Suprapubic skin (tissue), 4 donors: Measurements from ENCODE around the gene S100A12. TPM values are rescaled to one million over a fixed set of nuclear protein-coding genes. Genes with fewer than 3 reads are reported as not detected.

Source experiments
- DNase-seq, 2 donors: peaks; one replicate each; pipeline ENCODE4 v3.0.0-alpha.2; 2019; ENCODE audit warnings: low spot score in 2 of 2
- H3K27ac ChIP-seq: fragments of 200-600 bp; sonication (generic); one replicate; pipeline ENCODE4 v1.5.1; 2019
- H3K27me3 ChIP-seq: fragments of 200-600 bp; sonication (generic); one replicate; pipeline ENCODE4 v1.5.1; 2019
- H3K36me3 ChIP-seq: fragments of 200-600 bp; sonication (generic); one replicate; pipeline ENCODE4 v1.5.1; 2019
- H3K4me1 ChIP-seq: fragments of 200-600 bp; sonication (generic); one replicate; pipeline ENCODE4 v1.5.1; 2019
- H3K4me3 ChIP-seq: fragments of 200-600 bp; sonication (generic); one replicate; pipeline ENCODE4 v1.5.1; 2019; ENCODE audit warnings: mild to moderate bottlenecking
- H3K9me3 ChIP-seq: fragments of 200-600 bp; sonication (generic); one replicate; pipeline ENCODE4 v1.5.1; 2019
- CTCF ChIP-seq, 2 donors: fragments of 200-600 bp in 1 of 2; fragments of 450-650 bp in 1 of 2; sonication (generic) in 1 of 2; IDR thresholded peaks; one replicate each; pipeline ENCODE4 v1.5.1; 2016 to 2019; ENCODE audit warnings: antibody characterized with exemption in 2 of 2, mild to moderate bottlenecking in 1 of 2, moderate library complexity in 1 of 2
- EP300 ChIP-seq: sonication (generic); formaldehyde crosslinking; IDR thresholded peaks from one replicate; pipeline ENCODE4 v1.6.1; 2017; ENCODE audit warnings: antibody characterized with exemption
- POLR2A ChIP-seq, 2 donors: fragments of 450-650 bp; IDR thresholded peaks; one replicate each; pipeline ENCODE4 v1.6.1; 2017; ENCODE audit warnings: antibody characterized with exemption in 2 of 2, mild to moderate bottlenecking in 2 of 2, moderate library complexity in 2 of 2
- POLR2AphosphoS5 ChIP-seq, 3 donors: sonication (generic); formaldehyde crosslinking; IDR thresholded peaks; one replicate each; pipeline ENCODE4 v1.6.1; 2017; ENCODE audit warnings: antibody characterized with exemption in 3 of 3
- WGBS: methylation state at CpG from one replicate; pipeline ENCODE4 v1.1.5; 2018; 5-methylcytosine and 5-hydroxymethylcytosine counted together
- total RNA-seq, 4 donors: library from RNA; depleted of rRNA; stranded (reverse); fragments of >200 nt; gene quantifications; one replicate each; pipeline ENCODE4 v1.1.0, GENCODE V29; 2016

The S100A12 gene
- total RNA-seq, 4 donors from 2014 or later: not detected

DNA sequence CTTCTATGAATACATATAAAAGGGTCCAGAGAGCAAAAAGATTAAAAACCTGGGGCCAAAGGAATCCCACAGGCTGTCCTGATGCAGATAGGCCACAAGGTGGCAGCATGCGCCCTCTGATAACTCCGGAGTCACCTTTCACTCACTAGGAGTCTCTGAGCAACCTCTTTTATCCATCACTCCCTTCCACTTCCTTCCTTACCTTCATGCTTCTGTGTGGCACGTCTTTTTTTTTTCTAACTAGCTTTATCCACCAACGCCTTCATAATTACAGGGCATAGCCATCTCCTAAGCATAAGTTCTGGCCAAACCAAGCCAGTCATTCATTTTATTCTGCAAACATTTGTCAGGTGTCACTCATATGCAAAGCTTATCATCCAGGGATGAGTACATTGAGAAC, 22.9 kb downstream of the S100A12 start:
- Histone ChIP-seq H3K4me3 (no peak overlapping the region), H3K4me1 (peaks cover 24% of the 10 kb centered on the region), H3K9me3 (no peaks in the 10 kb centered on the region), H3K36me3 (no peaks in the 10 kb centered on the region), H3K27ac (no peak overlapping the region), H3K27me3 (peaks cover 18% of the 10 kb centered on the region)
- DNase-seq: peak; percentile 74 to 81
- 0% methylated on average over 4 of the region's 4 CpGs for WGBS
- TF ChIP-seq POLR2AphosphoS5 (IDR thresholded peaks at IDR 0.05) (no peak), CTCF (IDR thresholded peaks at IDR 0.05) (peak; percentile 88 to 95)

DNA sequence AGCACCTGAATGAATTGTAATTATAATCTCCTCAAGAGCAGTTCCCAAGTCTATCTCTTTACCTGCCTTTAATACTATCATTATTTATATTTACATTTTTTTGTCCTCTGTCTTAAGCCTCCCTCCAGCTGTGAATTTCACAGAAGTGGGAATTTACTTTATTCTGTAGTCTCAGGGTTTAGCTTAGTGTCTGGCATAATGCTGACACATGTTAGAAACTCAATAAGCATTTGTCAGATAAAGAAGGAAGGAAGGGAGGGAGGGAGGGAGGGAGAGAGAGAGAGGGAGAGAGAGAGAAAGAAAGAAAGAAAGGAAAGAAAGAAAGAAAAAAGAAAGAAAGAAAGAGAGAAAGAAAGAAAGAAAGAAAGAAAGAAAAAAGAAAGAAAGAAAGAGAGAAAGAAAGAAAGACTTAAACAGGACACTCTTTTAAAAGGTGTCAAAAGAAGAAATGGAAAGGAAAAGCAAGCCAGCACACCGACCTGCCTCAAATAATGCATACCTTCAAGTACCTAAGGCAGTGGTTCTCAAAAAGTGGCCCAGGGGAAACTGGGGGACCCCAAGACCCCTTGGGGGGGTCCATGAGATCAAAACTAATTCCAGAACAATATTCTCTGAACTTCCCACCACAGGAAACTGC, 25.0 kb downstream of the S100A12 start:
- Histone ChIP-seq H3K36me3 (no peaks in the 10 kb centered on the region), H3K4me1 (peaks cover 16% of the 10 kb centered on the region), H3K27me3 (peaks cover 22% of the 10 kb centered on the region), H3K9me3 (no peaks in the 10 kb centered on the region), H3K4me3 (no peak overlapping the region), H3K27ac (no peak overlapping the region)
- 42% methylated on average over 1 of the region's 1 CpG for WGBS
- no peak for DNase-seq
- TF ChIP-seq CTCF (IDR thresholded peaks at IDR 0.05): no peak
- no peak for TF ChIP-seq POLR2AphosphoS5 (IDR thresholded peaks at IDR 0.05)
- no peak for TF ChIP-seq EP300
- no peak for TF ChIP-seq POLR2A (IDR thresholded peaks at IDR 0.05)

- H3K4me3 ChIP-seq: no peak overlapping the region
- H3K36me3 ChIP-seq: no peaks in the 10 kb centered on the region
- peaks cover 24% of the 10 kb centered on the region for H3K27me3 ChIP-seq
- H3K9me3 ChIP-seq: no peaks in the 10 kb centered on the region
- peaks cover 16% of the 10 kb centered on the region for H3K4me1 ChIP-seq
- peak in 1 of 2 donors; percentile 76 for DNase-seq
- WGBS: 62% methylated on average over 16 of the region's 17 CpGs
- H3K27ac ChIP-seq: no peak overlapping the region
- TF ChIP-seq CTCF (IDR thresholded peaks at IDR 0.05): no peak
- no peak for TF ChIP-seq EP300
- no peak for TF ChIP-seq POLR2AphosphoS5 (IDR thresholded peaks at IDR 0.05)
- TF ChIP-seq POLR2A (IDR thresholded peaks at IDR 0.05): no peak
These were observed 25.8 kb downstream of the S100A12 start for GRCh38 chr1:153349363-153350320.

GRCh38 chr1:153348511-153349362, 26.7 kb downstream of the S100A12 start, which contains the start of gene PGLYRP4:
PGLYRP4 (minus strand) TSS chr1:153348841; CDS start chr1:153347932, 909 bp downstream.
- H3K27me3 ChIP-seq: peaks cover 24% of the 10 kb centered on the region

More at GRCh38 chr1:153348511-153349362, 26.7 kb downstream of the S100A12 start, which contains the start of gene PGLYRP4:
- DNase-seq: peak in 1 of 2 donors; percentile 72
- TF ChIP-seq CTCF (IDR thresholded peaks at IDR 0.05): no peak
- TF ChIP-seq POLR2A (IDR thresholded peaks at IDR 0.05): no peak
- no peak for TF ChIP-seq EP300
- TF ChIP-seq POLR2AphosphoS5 (IDR thresholded peaks at IDR 0.05): no peak
- Histone ChIP-seq H3K27ac (peak within 1 kb of the TSS; percentile 46), H3K4me1 (peaks cover 25% of the 10 kb centered on the region), H3K9me3 (no peaks in the 10 kb centered on the region), H3K36me3 (no peaks in the 10 kb centered on the region), H3K4me3 (no peak within 1 kb of the TSS)
- 39% methylated on average over 9 of the region's 10 CpGs for WGBS
